Trophoblast cell (in vitro differentiated cells and primary cell): ENCODE data around the gene BBIP1.

Experiments used
- DNase-seq, 2 donors: peaks; one replicate each; pipeline ENCODE4 v3.0.0-alpha.2; 2016
- H2AFZ ChIP-seq: 2 replicates; pipeline ENCODE4 v1.6.1; 2013; ENCODE audit warnings: low read length, moderate library complexity, mild to moderate bottlenecking; ENCODE audit not compliant: insufficient read depth, poor library complexity
- H2AK5ac ChIP-seq: 2 replicates; pipeline ENCODE4 v1.6.1; 2013; ENCODE audit warnings: mild to moderate bottlenecking, low read length
- H2BK120ac ChIP-seq: 2 replicates; pipeline ENCODE4 v1.6.1; 2013; ENCODE audit warnings: low read length, mild to moderate bottlenecking, moderate library complexity; ENCODE audit not compliant: insufficient read depth, poor library complexity
- H2BK12ac ChIP-seq: 2 replicates; pipeline ENCODE4 v1.6.1; 2013; ENCODE audit warnings: mild to moderate bottlenecking, low read length, moderate library complexity
- H2BK5ac ChIP-seq: 2 replicates; pipeline ENCODE4 v1.6.1; 2013; ENCODE audit warnings: low read length, low read depth, moderate library complexity, mild to moderate bottlenecking; ENCODE audit not compliant: poor library complexity
- H3K14ac ChIP-seq: 2 replicates; pipeline ENCODE4 v1.6.1; 2013; ENCODE audit warnings: mild to moderate bottlenecking, low read length
- H3K18ac ChIP-seq: 2 replicates; pipeline ENCODE4 v1.6.1; 2013; ENCODE audit warnings: mild to moderate bottlenecking, low read length
- H3K23ac ChIP-seq: 2 replicates; pipeline ENCODE4 v1.6.1; 2013; ENCODE audit warnings: low read length
- H3K27ac ChIP-seq: 2 replicates; pipeline ENCODE4 v1.5.1; 2013; ENCODE audit warnings: low read depth, mild to moderate bottlenecking, inconsistent platforms, low read length, moderate library complexity
- H3K27me3 ChIP-seq: 2 replicates; pipeline ENCODE4 v1.6.1; 2013; ENCODE audit warnings: inconsistent platforms, mild to moderate bottlenecking, low read length, moderate library complexity; ENCODE audit not compliant: insufficient read depth
- H3K36me3 ChIP-seq, 2 experiments: 1 replicate in 1 of 2; 2 replicates in 1 of 2; pipeline ENCODE4 v1.6.1; 2013; ENCODE audit warnings: low read length in 2 of 2, mild to moderate bottlenecking in 2 of 2, moderate library complexity in 1 of 2; ENCODE audit not compliant: insufficient read depth in 2 of 2, control insufficient read depth in 1 of 2
- H3K4ac ChIP-seq: 2 replicates; pipeline ENCODE4 v1.6.1; 2013; ENCODE audit warnings: low read depth, mild to moderate bottlenecking, low read length, moderate library complexity
- H3K4me1 ChIP-seq, 2 experiments: 1 replicate in 1 of 2; 2 replicates in 1 of 2; pipeline ENCODE4 v1.6.1; 2013; ENCODE audit warnings: low read length in 2 of 2, mild to moderate bottlenecking in 2 of 2, moderate library complexity in 1 of 2; ENCODE audit not compliant: insufficient read depth in 2 of 2, control insufficient read depth in 1 of 2
- H3K4me2 ChIP-seq: 2 replicates; pipeline ENCODE4 v1.6.1; 2013; ENCODE audit warnings: inconsistent platforms, mild to moderate bottlenecking, low read length, moderate library complexity
- H3K4me3 ChIP-seq: 2 replicates; pipeline ENCODE4 v1.5.1; 2013; ENCODE audit warnings: mild to moderate bottlenecking, low read depth, low read length, inconsistent platforms
- H3K79me1 ChIP-seq: one replicate; pipeline ENCODE4 v1.6.1; 2013; ENCODE audit warnings: low read length
- H3K79me2 ChIP-seq: 2 replicates; pipeline ENCODE4 v1.6.1; 2013; ENCODE audit warnings: low read length, mild to moderate bottlenecking; ENCODE audit not compliant: control insufficient read depth, insufficient read depth, poor library complexity
- H3K9ac ChIP-seq: 2 replicates; pipeline ENCODE4 v1.6.1; 2013; ENCODE audit warnings: mild to moderate bottlenecking, low read length
- H3K9me3 ChIP-seq: 2 replicates; pipeline ENCODE4 v1.6.1; 2013; ENCODE audit warnings: low read depth, mild to moderate bottlenecking, control low read depth, inconsistent platforms, low read length; ENCODE audit not compliant: insufficient read depth
- H4K12ac ChIP-seq: 2 replicates; pipeline ENCODE4 v1.6.1; 2013; ENCODE audit warnings: low read depth, mild to moderate bottlenecking, low read length, moderate library complexity
- H4K8ac ChIP-seq: 2 replicates; pipeline ENCODE4 v1.6.1; 2013; ENCODE audit warnings: low read depth, mild to moderate bottlenecking, low read length, moderate library complexity
- H4K91ac ChIP-seq: one replicate; pipeline ENCODE4 v1.6.1; 2013; ENCODE audit warnings: low read depth, mild to moderate bottlenecking, low read length, moderate library complexity
- WGBS: extraction: QIAGEN DNeasy Blood & Tissue Kit; methylation state at CpG from one replicate; pipeline ENCODE4 v1.1.7; 2013; ENCODE audit warnings: missing lambda C conversion rate; ENCODE audit not compliant: insufficient read length, insufficient coverage; ENCODE audit errors: extremely low coverage; 5-methylcytosine and 5-hydroxymethylcytosine counted together

Gene BBIP1

DNA sequence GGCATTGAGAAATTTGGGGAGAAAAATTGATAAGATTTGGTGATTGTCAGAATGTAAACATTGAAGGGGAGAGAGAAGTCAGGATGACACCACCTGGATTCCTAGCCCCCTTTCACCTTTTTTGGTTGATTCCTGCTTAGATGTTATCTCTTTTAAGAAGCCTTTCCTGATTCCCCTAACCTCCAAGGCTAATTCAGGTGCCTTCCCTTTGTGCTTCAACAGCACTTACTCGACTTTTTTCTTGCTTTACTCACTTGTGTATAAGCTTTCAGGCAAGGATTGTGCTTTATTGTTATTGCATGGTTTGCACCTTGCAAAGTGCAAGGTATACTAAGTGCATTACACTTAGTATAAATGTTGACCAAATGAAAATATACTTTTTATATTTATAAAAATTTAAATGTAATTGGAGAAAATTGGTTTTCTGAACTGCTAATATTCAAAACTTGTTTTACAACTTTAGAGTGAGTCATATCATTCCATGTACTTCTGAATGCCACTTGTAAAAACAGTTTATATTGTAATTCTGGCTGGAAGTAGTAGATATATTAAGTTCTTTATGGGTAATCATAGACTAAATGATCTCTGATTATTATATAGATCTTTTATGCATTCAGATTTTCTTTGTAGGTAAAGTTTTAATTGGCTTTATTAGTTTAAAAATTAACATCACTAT, 13.7 kb upstream of the BBIP1 start:
- H3K4ac ChIP-seq, result no peak overlapping the region
- no peak overlapping the region for H3K23ac ChIP-seq
- H3K14ac ChIP-seq, result no peak overlapping the region
- no peak overlapping the region for H2BK120ac ChIP-seq
- H3K18ac ChIP-seq, result no peak overlapping the region
- H4K91ac ChIP-seq, result no peak overlapping the region
- no peaks in the 10 kb centered on the region for H3K79me1 ChIP-seq
- H2AFZ ChIP-seq, result no peak overlapping the region
- H3K27ac ChIP-seq, result no peak overlapping the region
- no peak overlapping the region for H3K4me2 ChIP-seq
- no peaks in the 10 kb centered on the region for H3K4me1 ChIP-seq
- peaks cover 4% of the 10 kb centered on the region for H3K79me2 ChIP-seq
- H3K9me3 ChIP-seq, result peaks cover 1% of the 10 kb centered on the region
- no peak overlapping the region for H2AK5ac ChIP-seq
- no peaks in the 10 kb centered on the region for H3K36me3 ChIP-seq
- no peak overlapping the region for H2BK5ac ChIP-seq
- H2BK12ac ChIP-seq, result no peak overlapping the region
- DNase-seq, result peak in 1 of 2 donors; percentile 53
- H4K8ac ChIP-seq, result no peak overlapping the region
- no peak overlapping the region for H3K4me3 ChIP-seq
- H4K12ac ChIP-seq, result no peak overlapping the region
- no CpG with 5 or more reads among the region's 1 CpG for WGBS
- no peak overlapping the region for H3K9ac ChIP-seq
- H3K27me3 ChIP-seq, result no peaks in the 10 kb centered on the region

DNA sequence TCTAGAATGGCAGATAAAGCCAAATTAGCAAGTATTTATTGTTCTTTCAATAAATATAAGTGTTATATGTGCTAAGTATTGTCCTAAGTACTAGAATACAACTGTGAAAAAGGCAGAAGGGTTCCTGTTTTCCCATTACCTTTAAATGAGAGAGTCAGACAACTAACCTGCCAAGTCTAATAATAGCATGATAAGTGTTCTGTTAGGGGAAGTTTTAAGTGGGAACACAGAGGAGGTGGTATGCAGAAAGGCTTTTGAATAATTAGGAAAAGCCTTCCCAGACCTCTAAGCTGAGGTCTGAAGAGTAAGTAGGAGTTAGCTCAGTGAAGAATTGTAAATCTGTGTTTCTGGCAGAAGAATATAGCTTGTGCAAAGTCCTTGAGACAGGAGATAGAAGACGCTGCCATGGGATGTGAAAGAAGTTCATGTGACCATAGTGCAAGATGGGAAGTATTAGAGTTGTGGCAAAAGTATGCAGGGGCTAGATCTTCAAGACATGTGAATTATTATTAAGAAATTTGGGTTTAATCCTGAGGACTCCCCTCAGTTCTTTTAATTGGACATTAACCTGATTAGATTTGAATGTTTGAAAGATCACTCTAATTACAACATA, 12.9 kb upstream of the BBIP1 start:
- H3K27ac ChIP-seq, result no peak overlapping the region
- peaks cover 1% of the 10 kb centered on the region for H3K9me3 ChIP-seq
- no peak overlapping the region for H4K8ac ChIP-seq
- H3K79me1 ChIP-seq, result no peaks in the 10 kb centered on the region
- WGBS, result no CpG with 5 or more reads among the region's 1 CpG
- no peak overlapping the region for H3K4me3 ChIP-seq
- no peaks in the 10 kb centered on the region for H3K36me3 ChIP-seq
- no peak overlapping the region for H2BK5ac ChIP-seq
- H3K14ac ChIP-seq, result no peak overlapping the region
- no peak overlapping the region for H3K9ac ChIP-seq
- H2AFZ ChIP-seq, result no peak overlapping the region
- no peak overlapping the region for H4K12ac ChIP-seq
- no peaks in the 10 kb centered on the region for H3K27me3 ChIP-seq
- no peak overlapping the region for H3K4me2 ChIP-seq
- H3K4ac ChIP-seq, result no peak overlapping the region
- no peak overlapping the region for H2BK12ac ChIP-seq
- no peak overlapping the region for H2AK5ac ChIP-seq
- H3K4me1 ChIP-seq, result no peaks in the 10 kb centered on the region
- H2BK120ac ChIP-seq, result no peak overlapping the region
- no peak overlapping the region for H3K23ac ChIP-seq
- no peak overlapping the region for H4K91ac ChIP-seq
- no peak for DNase-seq
- peaks cover 4% of the 10 kb centered on the region for H3K79me2 ChIP-seq
- H3K18ac ChIP-seq, result no peak overlapping the region

DNA sequence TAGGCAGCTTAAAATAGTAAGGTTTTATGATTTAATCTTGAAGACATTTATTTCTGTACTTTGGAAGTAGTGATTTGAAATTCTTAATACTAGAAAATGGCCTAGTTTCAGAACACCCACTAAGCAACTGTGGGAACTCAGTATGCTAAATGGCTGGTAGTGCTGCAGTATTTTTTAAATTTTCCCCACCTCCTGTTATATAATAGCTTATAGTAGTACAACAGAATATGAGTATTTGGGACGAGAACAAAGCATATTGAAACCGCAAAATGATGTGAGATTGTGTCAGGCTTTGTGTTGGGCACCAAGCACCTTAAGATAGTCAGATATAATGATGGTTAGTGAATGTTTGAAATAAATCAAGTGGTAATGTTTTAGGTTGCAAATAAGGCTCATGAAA, 8.5 kb upstream of the BBIP1 start:
- Histone ChIP-seq H2AK5ac (no peak overlapping the region), H2BK5ac (no peak overlapping the region), H2BK120ac (no peak overlapping the region), H3K23ac (no peak overlapping the region), H3K27ac (no peak overlapping the region), H3K4ac (no peak overlapping the region), H3K9me3 (no peaks in the 10 kb centered on the region), H3K27me3 (no peaks in the 10 kb centered on the region), H2BK12ac (no peak overlapping the region), H2AFZ (no peak overlapping the region), H3K14ac (no peak overlapping the region), H4K8ac (no peak overlapping the region), H3K4me1 (no peaks in the 10 kb centered on the region), H3K36me3 (no peaks in the 10 kb centered on the region), H3K79me1 (no peaks in the 10 kb centered on the region), H4K12ac (no peak overlapping the region), H3K9ac (no peak overlapping the region), H3K79me2 (peaks cover 4% of the 10 kb centered on the region), H3K4me2 (no peak overlapping the region), H3K18ac (no peak overlapping the region), H4K91ac (no peak overlapping the region), H3K4me3 (no peak overlapping the region)
- no peak for DNase-seq
- no CpG with 5 or more reads among the region's 2 CpGs for WGBS

DNA sequence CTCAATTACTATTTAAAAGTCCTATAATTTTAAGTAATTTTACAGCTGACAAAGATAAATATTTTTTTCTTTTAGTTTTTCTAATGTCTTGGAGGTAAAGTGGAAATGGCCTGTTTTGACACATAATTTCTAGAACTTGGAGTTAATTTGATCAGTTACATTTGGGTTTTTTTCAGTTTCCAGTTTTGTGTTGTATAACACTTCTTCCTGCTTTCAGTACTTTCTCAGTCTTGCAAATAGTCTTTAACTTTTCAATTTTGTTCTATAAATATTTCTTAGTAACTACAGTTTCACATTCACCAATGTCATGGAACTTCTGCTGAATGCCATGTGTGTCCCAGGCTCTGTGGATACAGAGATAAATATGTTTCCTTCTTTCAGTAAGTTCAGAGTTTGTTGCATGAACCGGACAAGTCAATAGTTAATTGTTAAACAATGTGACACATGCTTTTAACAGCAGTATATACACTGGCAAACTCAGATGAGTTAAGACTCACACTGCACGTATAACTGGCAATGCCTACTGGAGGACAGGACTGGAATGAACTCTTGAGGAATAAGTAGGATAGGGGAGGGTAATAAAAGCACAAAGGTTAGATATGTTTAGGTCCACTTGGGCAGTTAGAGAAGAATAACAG, 5.0 kb upstream of the BBIP1 start:
- H4K91ac ChIP-seq, result no peak overlapping the region
- no peak overlapping the region for H4K8ac ChIP-seq
- H3K4me3 ChIP-seq, result no peak overlapping the region
- no peak overlapping the region for H3K4me2 ChIP-seq
- H3K4me1 ChIP-seq, result no peaks in the 10 kb centered on the region
- no peak overlapping the region for H2BK5ac ChIP-seq
- no peak overlapping the region for H2BK120ac ChIP-seq
- H3K27me3 ChIP-seq, result no peaks in the 10 kb centered on the region
- H3K79me2 ChIP-seq, result peaks cover 11% of the 10 kb centered on the region
- no peak overlapping the region for H4K12ac ChIP-seq
- no peak overlapping the region for H2AK5ac ChIP-seq
- no peaks in the 10 kb centered on the region for H3K36me3 ChIP-seq
- H3K9ac ChIP-seq, result no peak overlapping the region
- no peak overlapping the region for H3K14ac ChIP-seq
- no peak overlapping the region for H3K18ac ChIP-seq
- no peak overlapping the region for H2BK12ac ChIP-seq
- H3K79me1 ChIP-seq, result peaks cover 8% of the 10 kb centered on the region
- no peaks in the 10 kb centered on the region for H3K9me3 ChIP-seq
- no peak for DNase-seq
- no peak overlapping the region for H3K23ac ChIP-seq
- no peak overlapping the region for H2AFZ ChIP-seq
- no CpG with 5 or more reads among the region's 2 CpGs for WGBS
- no peak overlapping the region for H3K27ac ChIP-seq
- H3K4ac ChIP-seq, result peak overlapping the region; percentile 94
